DMS153 treated with DMSO at 0.1 percent for 48 hours (cell line): ENCODE measurements around the gene AP1M2.
"Not testable (repeated sequence)": the region's sequence is repeated elsewhere in the genome, so short reads cannot be mapped to it uniquely, and the experiment has no call there.

Experiments
- DNase-seq: peaks from one replicate; lab custom pipeline; 2025; ENCODE audit not compliant: unreplicated experiment; lab: John Stamatoyannopoulos, UW

The AP1M2 gene

GRCh38 chr19:10565567-10566407 is 21.3 kb downstream of the AP1M2 start, which contains the start of gene KRI1:
KRI1 (minus strand) TSS chr19:10566010; CDS start chr19:10565999, 11 bp downstream.
- peak; percentile 98 for DNase-seq

GRCh38 chr19:10565028-10565566 is 22.0 kb downstream of the AP1M2 start:
- no peak for DNase-seq

- DNase-seq: no peak
These were observed 24.5 kb downstream of the AP1M2 start for GRCh38 chr19:10562609-10563008.

GRCh38 chr19:10560154-10560553 is 27.0 kb downstream of the AP1M2 start:
- DNase-seq: no peak

- no peak for DNase-seq
These were observed 29.4 kb downstream of the AP1M2 start for GRCh38 chr19:10557603-10558197.

GRCh38 chr19:10555610-10555973 is 31.5 kb downstream of the AP1M2 start:
- DNase-seq: no peak

GRCh38 chr19:10554760-10555609 is 32.1 kb downstream of the AP1M2 start:
- no peak for DNase-seq

GRCh38 chr19:10553943-10554381 is 33.1 kb downstream of the AP1M2 start:
- DNase-seq: no peak

GRCh38 chr19:10553087-10553667 is 33.9 kb downstream of the AP1M2 start:
- no peak for DNase-seq

GRCh38 chr19:10552510-10553053 is 34.5 kb downstream of the AP1M2 start:
- DNase-seq: no peak

GRCh38 chr19:10551698-10552301 is 35.3 kb downstream of the AP1M2 start:
- DNase-seq: peak; percentile 2

GRCh38 chr19:10551006-10551405 is 36.1 kb downstream of the AP1M2 start:
- DNase-seq: not testable (repeated sequence)

- no peak for DNase-seq
These were observed 36.8 kb downstream of the AP1M2 start for GRCh38 chr19:10550336-10550735.

GRCh38 chr19:10549733-10550132 is 37.4 kb downstream of the AP1M2 start:
- no peak for DNase-seq

GRCh38 chr19:10548746-10549276 is 38.3 kb downstream of the AP1M2 start:
- no peak for DNase-seq

GRCh38 chr19:10546817-10547216 is 40.3 kb downstream of the AP1M2 start:
- no peak for DNase-seq

GRCh38 chr19:10544753-10545251 is 42.3 kb downstream of the AP1M2 start:
- no peak for DNase-seq

- no peak for DNase-seq
These were observed 42.8 kb downstream of the AP1M2 start for GRCh38 chr19:10544242-10544752.

- peak; percentile 87 for DNase-seq
These were observed 43.5 kb downstream of the AP1M2 start, which contains the start of gene ATG4D for GRCh38 chr19:10543420-10544241. ATG4D (plus strand) TSS chr19:10543904; CDS start chr19:10544091, 187 bp downstream.
